CD4-positive, alpha-beta T cell treated with Interleukin-1 beta for 1 hour (primary cell): Measurements from ENCODE around the gene SYNPO2.
A peak's percentile ranks its signal among the peaks of the same experiment; 100 is the strongest.
"Not testable (repeated sequence)": the region's sequence is repeated elsewhere in the genome, so short reads cannot be mapped to it uniquely, and the experiment has no call there.

ENCODE experiments used
- DNase-seq, 2 donors: peaks; one replicate each; pipeline ENCODE4 v3.0.0-alpha.2; 2020 to 2022

The SYNPO2 gene

DNA sequence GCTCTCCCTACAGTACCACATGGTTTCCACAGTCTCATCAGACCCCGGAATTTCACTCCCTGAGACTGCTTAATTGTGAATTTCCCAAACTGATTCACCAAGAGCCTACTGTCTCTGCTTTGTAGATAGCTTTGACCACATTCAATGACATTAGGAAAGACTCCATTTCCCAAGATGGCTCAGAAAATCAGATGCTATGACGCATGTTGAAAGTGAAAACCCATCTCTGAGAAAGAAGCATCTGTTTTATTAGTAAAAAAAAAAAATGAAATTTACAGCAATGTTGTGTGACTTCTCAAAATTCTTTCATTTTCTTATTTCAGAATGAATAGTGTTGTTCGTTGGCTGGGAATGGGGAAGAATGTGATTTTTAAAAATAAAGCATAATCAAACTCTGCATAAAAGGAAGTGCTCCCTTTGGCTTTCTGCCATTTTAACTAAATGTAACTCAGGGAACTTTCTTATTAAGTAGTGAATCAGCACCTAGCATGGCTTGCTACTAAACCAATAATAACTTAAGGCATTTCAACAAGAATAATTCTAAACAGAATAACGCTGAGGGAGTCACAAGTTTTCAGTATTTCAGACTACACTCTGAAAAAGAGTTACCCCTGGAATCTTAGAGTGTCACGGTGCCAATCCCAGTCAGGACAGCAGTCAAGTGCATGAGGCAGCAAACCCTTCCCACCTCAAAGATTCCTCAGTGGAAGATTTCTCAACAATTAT, 149.6 kb downstream of the SYNPO2 start:
- DNase-seq: no peak

DNA sequence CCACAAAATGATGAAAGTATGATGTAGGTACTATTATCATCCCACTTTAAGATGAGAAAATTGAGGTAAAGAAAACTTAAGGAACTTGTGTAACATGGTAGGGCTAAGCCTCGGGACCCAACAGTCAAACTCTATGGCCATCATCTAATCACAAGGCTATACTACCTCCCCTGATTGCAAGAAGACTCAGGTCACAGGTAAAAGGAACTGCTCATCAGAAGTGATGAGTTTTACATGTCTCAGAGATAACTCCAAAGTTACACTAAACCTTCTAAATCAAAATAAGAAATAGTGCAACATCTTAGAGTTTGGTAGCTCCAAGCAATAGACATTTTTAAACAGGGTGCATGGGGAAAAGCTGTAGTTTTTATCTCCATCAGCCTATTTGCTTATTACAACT, 150.5 kb downstream of the SYNPO2 start:
- no peak for DNase-seq

- no peak for DNase-seq
Observed at GRCh38 chr4:119039779-119040178, 151.1 kb downstream of the SYNPO2 start.

DNA sequence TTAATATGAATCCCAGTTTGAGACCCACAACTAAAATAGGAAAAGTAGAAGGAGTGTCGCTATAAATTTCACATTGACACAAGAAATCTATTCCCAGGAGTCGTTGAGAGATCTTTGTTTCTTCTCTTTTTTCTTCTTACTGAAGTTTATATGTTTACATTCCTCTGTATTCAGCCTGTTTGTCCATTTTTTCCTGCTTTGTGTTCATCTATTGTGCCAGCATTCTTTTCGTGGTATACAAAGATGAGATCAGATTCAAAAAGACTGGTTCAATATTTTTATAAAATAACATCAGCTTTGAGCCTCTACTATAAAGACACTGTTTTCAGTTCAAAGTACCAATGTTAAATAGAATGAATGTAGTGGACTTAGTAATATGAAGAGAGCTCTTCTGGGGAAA, 151.6 kb downstream of the SYNPO2 start:
- no peak for DNase-seq

- no peak for DNase-seq
Observed at GRCh38 chr4:119040694-119041185, 152.1 kb downstream of the SYNPO2 start.

GRCh38 chr4:119041396-119041795, 152.7 kb downstream of the SYNPO2 start:
- no peak for DNase-seq

DNA sequence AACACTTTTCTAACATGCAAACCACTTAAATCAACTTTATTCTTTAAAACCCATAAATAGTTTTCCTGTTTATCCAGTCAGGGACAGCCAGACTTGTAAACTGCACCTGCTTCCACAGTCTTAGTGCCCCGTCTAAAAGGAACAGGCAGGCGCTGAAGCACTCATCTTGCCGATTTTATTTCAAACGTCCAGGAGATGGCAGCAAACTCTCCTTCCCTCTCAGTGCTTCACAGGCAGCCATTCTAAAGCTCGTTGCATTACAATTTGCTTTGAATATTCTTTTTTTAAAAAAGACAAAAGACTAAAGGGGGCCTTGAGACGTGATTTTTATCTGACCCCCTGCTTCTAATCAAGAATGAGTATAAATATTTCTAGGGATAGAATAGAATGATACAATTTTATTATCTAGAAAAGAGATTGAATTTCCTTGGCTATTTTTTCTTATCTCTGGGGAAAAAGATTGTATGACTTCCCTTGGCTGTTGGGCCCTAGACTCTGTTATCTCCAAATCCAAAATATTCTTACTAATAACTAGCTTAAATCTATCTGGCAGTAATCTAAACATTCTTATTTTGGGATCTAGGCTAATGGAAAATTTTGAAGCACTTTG, 153.4 kb downstream of the SYNPO2 start:
- peak; percentile 55 to 66 for DNase-seq

- no peak for DNase-seq
Observed at GRCh38 chr4:119046263-119046662, 157.6 kb downstream of the SYNPO2 start.

DNA sequence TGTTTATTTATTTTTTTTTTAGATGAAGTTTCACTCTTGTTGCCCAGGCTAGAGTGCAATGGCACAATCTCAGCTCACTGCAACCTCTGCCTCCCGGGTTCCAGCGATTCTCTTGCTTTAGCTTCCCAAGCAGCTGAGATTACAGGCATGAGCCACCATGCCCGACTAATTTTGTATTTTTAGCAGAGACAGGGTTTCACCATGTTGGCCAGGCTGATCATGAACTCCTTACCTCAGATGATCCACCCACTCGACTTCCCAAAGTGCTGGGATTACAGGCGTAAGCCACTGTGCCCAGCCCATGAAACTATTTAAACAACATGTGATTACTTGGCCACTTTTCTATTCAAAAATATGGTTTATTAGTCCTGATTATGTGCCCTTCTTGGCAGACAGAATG, 158.4 kb downstream of the SYNPO2 start:
- DNase-seq: not testable (repeated sequence)

- DNase-seq: no peak
Observed at GRCh38 chr4:119048446-119048845, 159.8 kb downstream of the SYNPO2 start.

DNA sequence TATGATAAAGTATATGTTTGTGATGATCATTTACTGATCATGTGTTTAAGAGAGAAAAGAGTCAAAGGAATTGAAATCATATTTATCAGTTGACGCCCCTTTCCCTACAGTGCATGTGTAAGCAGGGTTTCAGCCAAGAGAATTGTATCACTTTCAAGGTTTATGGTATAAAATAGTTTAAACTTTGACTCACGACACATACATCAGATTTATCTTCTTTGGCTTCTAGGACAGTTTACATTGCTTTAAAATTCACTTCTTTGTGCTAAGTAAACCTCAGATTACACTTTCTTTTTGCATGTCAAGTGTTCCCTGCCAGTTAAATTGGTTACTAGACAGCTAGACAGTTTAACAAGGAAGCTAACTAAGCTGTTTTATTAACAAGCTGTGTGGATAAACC, 160.7 kb downstream of the SYNPO2 start:
- DNase-seq: no peak

DNA sequence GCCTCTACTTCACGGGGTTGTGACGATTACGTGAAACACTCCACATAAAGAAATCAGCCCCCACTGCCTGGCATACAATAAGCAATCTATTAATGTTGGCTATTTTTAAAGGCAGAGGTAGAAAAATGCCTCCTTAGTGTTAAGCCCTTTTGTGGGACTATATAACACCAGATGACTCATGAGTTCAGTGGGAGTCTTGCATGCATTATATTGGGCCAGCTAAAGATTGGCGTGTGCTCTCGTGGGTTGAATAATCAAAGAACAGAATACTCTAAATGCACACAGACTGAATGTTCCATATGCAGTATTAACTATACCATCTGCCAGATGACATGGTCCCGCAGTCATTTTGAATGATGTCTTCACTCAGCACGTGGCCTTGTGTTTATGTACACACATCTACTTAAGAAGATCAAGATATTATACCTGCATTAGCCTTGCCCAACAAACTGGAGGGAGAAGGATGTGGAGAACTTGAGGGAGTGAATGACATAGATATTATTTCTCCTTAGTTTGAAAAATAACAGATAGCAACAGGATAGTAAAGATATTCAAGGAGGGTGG, 162.0 kb downstream of the SYNPO2 start:
- DNase-seq: no peak

DNA sequence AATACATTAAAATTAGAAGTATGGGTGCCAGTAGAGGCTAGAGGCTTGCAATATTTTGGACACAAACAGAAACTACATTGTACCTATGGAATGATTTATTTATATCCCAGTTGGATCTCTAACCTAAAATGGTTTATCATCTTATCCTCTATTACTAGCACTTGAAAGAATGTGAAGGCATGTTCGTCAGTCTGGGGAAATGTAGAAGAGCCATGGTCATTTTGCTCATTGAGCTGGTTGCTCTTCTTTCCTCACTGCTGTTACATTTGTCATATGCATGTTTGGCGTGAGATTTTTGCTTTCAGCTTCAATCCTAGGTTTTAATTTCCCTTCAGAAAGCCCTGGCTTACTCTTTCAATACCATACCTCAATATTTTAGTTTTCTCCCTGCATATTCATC, 164.6 kb downstream of the SYNPO2 start:
- DNase-seq: no peak

GRCh38 chr4:119053997-119054396, 165.3 kb downstream of the SYNPO2 start:
- DNase-seq: no peak

DNA sequence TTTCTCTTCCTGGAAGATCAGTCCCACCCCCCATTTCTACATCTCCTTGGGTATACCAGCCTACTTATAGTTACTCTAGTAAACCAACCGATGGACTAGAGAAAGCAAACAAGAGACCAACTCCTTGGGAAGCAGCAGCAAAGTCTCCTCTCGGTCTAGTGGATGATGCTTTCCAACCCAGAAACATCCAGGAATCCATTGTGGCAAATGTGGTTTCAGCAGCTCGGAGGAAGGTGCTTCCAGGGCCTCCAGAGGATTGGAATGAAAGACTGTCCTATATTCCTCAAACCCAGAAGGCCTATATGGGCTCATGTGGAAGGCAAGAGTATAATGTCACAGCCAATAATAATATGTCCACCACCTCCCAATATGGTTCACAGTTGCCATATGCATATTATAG, 168.8 kb downstream of the SYNPO2 start:
- DNase-seq: no peak

GRCh38 chr4:119059221-119059620, 170.6 kb downstream of the SYNPO2 start:
- DNase-seq: no peak

- not testable (repeated sequence) for DNase-seq
Observed at GRCh38 chr4:119067125-119067524, 178.5 kb downstream of the SYNPO2 start.

DNA sequence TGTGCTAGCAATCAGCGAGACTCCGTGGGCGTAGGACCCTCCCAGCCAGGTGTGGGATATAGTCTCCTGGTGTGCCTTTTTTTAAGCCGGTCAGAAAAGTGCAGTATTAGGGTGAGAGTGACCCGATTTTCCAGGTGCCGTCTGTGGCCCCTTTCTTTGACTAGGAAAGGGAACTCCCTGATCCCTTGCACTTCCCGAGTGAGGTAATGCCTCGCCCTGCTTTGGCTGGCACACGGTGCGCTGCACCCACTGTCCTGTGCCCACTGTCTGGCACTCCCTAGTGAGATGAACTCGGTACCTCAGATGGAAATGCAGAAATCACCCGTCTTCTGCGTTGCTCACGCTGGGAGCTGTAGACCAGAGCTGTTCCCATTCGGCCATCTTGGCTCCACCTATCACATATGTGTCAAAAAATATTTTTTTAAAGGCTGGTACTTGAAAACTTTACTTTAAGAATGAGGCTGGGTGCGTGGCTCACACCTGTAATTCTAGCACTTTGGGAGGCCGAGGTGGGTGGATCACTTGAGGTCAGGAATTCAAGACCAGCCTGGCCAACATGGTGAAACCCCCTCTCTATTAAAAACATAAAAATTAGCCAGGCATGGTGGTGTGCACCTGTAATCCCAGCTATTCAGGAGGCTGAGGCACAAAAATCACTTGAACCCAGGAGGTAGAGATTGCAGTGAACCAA, 179.2 kb downstream of the SYNPO2 start:
- DNase-seq: not testable (repeated sequence)

GRCh38 chr4:119068529-119068962, 179.9 kb downstream of the SYNPO2 start:
- no peak for DNase-seq

GRCh38 chr4:119070301-119070700, 181.6 kb downstream of the SYNPO2 start:
- DNase-seq: no peak

DNA sequence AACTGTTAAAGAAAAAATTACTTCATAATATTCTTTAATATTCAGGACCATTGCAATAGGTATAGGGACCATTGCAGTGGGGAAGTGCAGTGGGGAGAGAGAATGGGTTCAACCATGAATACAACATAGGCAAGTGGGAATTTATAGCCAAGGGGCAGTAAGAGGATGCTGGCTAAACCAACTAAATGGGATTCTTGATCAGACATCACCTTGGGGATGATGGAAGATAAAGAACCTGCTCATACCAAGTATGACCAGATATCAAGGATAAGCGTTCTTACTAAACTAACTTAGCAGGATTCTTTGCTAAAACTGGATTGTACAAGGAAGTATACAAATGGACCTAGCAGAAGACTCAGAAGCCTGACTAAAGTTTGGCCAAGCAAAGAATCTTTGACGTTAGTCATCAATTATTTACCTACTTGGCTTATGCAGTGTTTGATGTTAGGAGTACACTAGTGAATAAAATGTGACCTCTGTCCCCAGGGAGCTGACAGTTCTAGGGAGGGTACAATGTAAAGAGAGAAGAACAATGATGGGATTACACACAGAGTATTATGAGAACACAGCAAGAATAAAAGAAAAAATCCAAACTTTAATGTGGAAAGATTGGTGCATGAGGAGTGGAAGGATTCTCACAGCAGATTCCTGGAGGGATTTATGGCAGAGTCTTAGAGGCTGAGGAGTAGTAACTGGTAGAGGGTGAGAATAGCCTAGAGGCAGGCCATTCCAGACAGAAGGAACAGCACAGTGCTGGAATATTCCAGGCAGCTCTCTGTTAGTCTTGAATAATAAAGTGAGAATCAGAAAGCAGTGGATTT, 192.3 kb downstream of the SYNPO2 start:
- DNase-seq: no peak

DNA sequence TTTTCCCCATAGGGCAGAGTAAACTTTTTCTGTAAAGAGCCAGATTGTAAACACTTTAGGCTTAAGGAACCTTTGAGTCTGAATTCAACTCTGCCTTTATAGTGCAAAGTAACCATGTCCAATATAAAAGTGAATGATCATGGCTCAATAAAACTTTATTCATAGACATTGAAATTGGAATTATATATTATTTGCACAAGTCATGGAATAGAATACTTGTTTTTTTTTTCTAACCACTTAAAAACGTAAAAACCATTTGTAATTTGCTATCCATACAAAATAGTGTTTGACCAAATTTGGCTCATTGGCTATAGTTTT, 192.8 kb downstream of the SYNPO2 start:
- no peak for DNase-seq

DNA sequence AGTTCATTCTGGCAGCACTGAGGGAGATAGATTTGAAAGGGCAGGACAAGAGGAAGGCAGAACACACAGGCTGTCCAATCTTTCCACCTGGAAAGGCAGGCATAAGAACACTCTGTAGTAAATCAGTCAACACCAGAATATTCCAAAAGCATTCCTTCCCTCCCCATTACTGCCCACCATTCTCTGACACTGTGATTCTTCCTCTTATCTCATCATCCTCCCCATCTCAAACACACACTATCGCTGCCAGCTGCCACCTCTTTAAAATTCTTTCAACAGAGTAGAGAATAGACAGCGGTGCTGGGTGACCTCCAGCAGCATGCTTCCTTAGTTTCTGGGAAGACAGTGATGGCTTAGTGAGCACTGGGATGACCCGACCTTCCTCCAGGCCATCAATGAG, 193.3 kb downstream of the SYNPO2 start:
- DNase-seq: no peak
